ENCODE data around the gene GNAS-AS1. TPM values are rescaled to one million over a fixed set of nuclear protein-coding genes. Genes with fewer than 3 reads are reported as not detected.
A peak's percentile ranks its signal among the peaks of the same experiment; 100 is the strongest.

The GNAS-AS1 gene
- 1 to 10 TPM in 1 of 4 donors, under 1 TPM in 1, not detected in 2; 0.55 to 1.1 TPM for total RNA-seq

- Histone ChIP-seq H3K9me3 (no peaks in the 10 kb centered on the region), H3K4me1 (peaks cover 0 to 26% (median 9%) of the 10 kb centered on the region in 4 donors), H3K4me3 (peak within 1 kb of the TSS; percentile 22 to 41 (median 30)), H3K36me3 (no peaks in the 10 kb centered on the region), H3K27me3 (peaks cover 68% of the 10 kb centered on the region), H3K27ac (no peak within 1 kb of the TSS)
- whole genome bisulfite sequencing, 2 donors (ENCODE audit: low coverage in 1 of 2) = 57% methylated on average over 20 of the region's 25 CpGs; no CpG with 5 or more reads in 1 of the 2 donors
- intact Hi-C loops (cut with DNase I; ENCODE audit: low total_unique reads) = no loop called here
- TF ChIP-seq POLR2AphosphoS5 (IDR thresholded peaks at IDR 0.05) (no peak), POLR2A (IDR thresholded peaks at IDR 0.05) (no peak), EP300 (IDR thresholded peaks at IDR 0.05; ENCODE audit: low read depth) (no peak)
- TF ChIP-seq, protein P1, sequence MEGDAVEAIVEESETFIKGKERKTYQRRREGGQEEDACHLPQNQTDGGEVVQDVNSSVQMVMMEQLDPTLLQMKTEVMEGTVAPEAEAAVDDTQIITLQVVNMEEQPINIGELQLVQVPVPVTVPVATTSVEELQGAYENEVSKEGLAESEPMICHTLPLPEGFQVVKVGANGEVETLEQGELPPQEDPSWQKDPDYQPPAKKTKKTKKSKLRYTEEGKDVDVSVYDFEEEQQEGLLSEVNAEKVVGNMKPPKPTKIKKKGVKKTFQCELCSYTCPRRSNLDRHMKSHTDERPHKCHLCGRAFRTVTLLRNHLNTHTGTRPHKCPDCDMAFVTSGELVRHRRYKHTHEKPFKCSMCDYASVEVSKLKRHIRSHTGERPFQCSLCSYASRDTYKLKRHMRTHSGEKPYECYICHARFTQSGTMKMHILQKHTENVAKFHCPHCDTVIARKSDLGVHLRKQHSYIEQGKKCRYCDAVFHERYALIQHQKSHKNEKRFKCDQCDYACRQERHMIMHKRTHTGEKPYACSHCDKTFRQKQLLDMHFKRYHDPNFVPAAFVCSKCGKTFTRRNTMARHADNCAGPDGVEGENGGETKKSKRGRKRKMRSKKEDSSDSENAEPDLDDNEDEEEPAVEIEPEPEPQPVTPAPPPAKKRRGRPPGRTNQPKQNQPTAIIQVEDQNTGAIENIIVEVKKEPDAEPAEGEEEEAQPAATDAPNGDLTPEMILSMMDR (IDR thresholded peaks at IDR 0.05) = no peak
- in situ Hi-C loops (cut with MboI; ENCODE audit: low pct_ligation_motif_present in 1 of 4, low pct_unique_long_range_greater_than_20kb in 1 of 4, low sequenced_read_pairs in 3 of 4) = loop anchor here (25.0 kb wide), 6 partner anchors 88 to 613 kb away; partner anchors contain the start of genes ANKRD60 (in 1 of the 4) and STX16 (in 1 of the 4)
- DNase-seq = peak; percentile 81
Measured at GRCh38 chr20:58850693-58851174, at the start of gene GNAS-AS1. Gene GNAS-AS1, minus strand, starts transcription at chr20:58850902.

DNA sequence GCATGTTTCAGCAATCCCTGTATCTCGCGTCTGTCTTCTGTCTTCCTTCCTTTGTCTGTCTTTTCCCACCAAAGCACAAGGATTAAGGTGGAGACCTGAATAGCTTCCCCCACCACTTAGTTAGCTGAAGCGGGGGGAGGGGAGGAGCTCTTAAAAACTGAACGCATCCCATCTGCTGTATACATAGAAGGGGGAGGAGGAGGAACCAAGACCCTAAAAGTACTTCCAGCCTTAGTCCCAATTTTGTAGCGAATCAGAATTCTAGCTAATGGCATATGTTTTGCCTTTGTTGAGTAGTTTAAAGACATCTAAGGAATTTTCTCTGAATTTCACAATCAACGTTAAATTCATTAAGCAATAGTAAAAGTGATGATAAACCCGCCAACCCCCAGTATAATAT, 49.7 kb upstream of the GNAS-AS1 start:
- TF ChIP-seq POLR2A (IDR thresholded peaks at IDR 0.05) (no peak), EP300 (IDR thresholded peaks at IDR 0.05; ENCODE audit: low read depth) (no peak), POLR2AphosphoS5 (IDR thresholded peaks at IDR 0.05) (no peak)
- TF ChIP-seq, protein P1 (IDR thresholded peaks at IDR 0.05) = no peak
- intact Hi-C loops (cut with DNase I; ENCODE audit: low total_unique reads) = no loop called here
- WGBS, 2 donors (ENCODE audit: low coverage in 1 of 2) = 69 to 80% methylated on average over 5 to 7 of the region's 7 CpGs
- no peak for DNase-seq
- no peaks in the 10 kb centered on the region for H3K9me3 ChIP-seq
- H3K4me1 ChIP-seq = peaks cover 2 to 42% (median 13%) of the 10 kb centered on the region in 4 donors
- in situ Hi-C loops (cut with MboI; ENCODE audit: low pct_ligation_motif_present in 1 of 4, low pct_unique_long_range_greater_than_20kb in 1 of 4, low sequenced_read_pairs in 3 of 4) = loop anchor here in 1 of 4 donors (10.0 kb wide), 1 partner anchor 84 kb away; the partner anchor contains the start of gene NELFCD
- no peak overlapping the region for H3K27ac ChIP-seq
- H3K27me3 ChIP-seq = no peaks in the 10 kb centered on the region
- peaks cover 0 to 24% (median 7%) of the 10 kb centered on the region in 4 donors for H3K36me3 ChIP-seq
- H3K4me3 ChIP-seq = no peak overlapping the region

GRCh38 chr20:58899512-58899911, 48.8 kb upstream of the GNAS-AS1 start:
- no peaks in the 10 kb centered on the region for H3K9me3 ChIP-seq
- H3K4me1 ChIP-seq = peaks cover 7 to 48% (median 17%) of the 10 kb centered on the region in 4 donors
- TF ChIP-seq POLR2AphosphoS5 (IDR thresholded peaks at IDR 0.05) (no peak), EP300 (IDR thresholded peaks at IDR 0.05; ENCODE audit: low read depth) (no peak), POLR2A (IDR thresholded peaks at IDR 0.05) (no peak)
- TF ChIP-seq, protein P1 (IDR thresholded peaks at IDR 0.05) = no peak
- DNase-seq = no peak
- 92 to 93% methylated on average over 10 of the region's 10 CpGs for WGBS, 2 donors (ENCODE audit: low coverage in 1 of 2)
- intact Hi-C loops (cut with DNase I; ENCODE audit: low total_unique reads) (loop anchor here (10.0 kb wide), 1 partner anchor 85 kb away; the partner anchor contains the start of gene NELFCD), in situ Hi-C loops (cut with MboI; ENCODE audit: low pct_ligation_motif_present in 1 of 4, low pct_unique_long_range_greater_than_20kb in 1 of 4, low sequenced_read_pairs in 3 of 4) (no loop called here)
- no peaks in the 10 kb centered on the region for H3K27me3 ChIP-seq
- H3K27ac ChIP-seq = no peak overlapping the region
- H3K4me3 ChIP-seq = no peak overlapping the region
- peaks cover 0 to 15% (median 3%) of the 10 kb centered on the region in 4 donors for H3K36me3 ChIP-seq

GRCh38 chr20:58898629-58899408, 48.1 kb upstream of the GNAS-AS1 start:
- DNase-seq = no peak
- H3K4me1 ChIP-seq = peaks cover 14 to 55% (median 23%) of the 10 kb centered on the region in 4 donors
- no peaks in the 10 kb centered on the region for H3K27me3 ChIP-seq
- in situ Hi-C loops (cut with MboI; ENCODE audit: low pct_ligation_motif_present in 1 of 4, low pct_unique_long_range_greater_than_20kb in 1 of 4, low sequenced_read_pairs in 3 of 4) = no loop called here
- peaks cover 0 to 8% (median 0%) of the 10 kb centered on the region in 4 donors for H3K36me3 ChIP-seq
- no peak overlapping the region for H3K4me3 ChIP-seq
- H3K9me3 ChIP-seq = no peaks in the 10 kb centered on the region
- H3K27ac ChIP-seq = no peak overlapping the region
- TF ChIP-seq EP300 (IDR thresholded peaks at IDR 0.05; ENCODE audit: low read depth) (no peak), POLR2A (IDR thresholded peaks at IDR 0.05) (no peak), POLR2AphosphoS5 (IDR thresholded peaks at IDR 0.05) (no peak)
- TF ChIP-seq, protein P1 (IDR thresholded peaks at IDR 0.05) = no peak
- intact Hi-C loops (cut with DNase I; ENCODE audit: low total_unique reads) = loop anchor here (10.0 kb wide), 1 partner anchor 86 kb away; the partner anchor contains the start of gene NELFCD
- WGBS, 2 donors (ENCODE audit: low coverage in 1 of 2) = 66 to 79% methylated on average over 4 to 15 of the region's 15 CpGs

Data from transverse colon (tissue), 4 donors.